Measurements from ENCODE around the gene GPR62.
A peak's percentile ranks its signal among the peaks of the same experiment; 100 is the strongest.
"Not testable (repeated sequence)": the region's sequence is repeated elsewhere in the genome, so short reads cannot be mapped to it uniquely, and the experiment has no call there.

Gene GPR62, protein sequence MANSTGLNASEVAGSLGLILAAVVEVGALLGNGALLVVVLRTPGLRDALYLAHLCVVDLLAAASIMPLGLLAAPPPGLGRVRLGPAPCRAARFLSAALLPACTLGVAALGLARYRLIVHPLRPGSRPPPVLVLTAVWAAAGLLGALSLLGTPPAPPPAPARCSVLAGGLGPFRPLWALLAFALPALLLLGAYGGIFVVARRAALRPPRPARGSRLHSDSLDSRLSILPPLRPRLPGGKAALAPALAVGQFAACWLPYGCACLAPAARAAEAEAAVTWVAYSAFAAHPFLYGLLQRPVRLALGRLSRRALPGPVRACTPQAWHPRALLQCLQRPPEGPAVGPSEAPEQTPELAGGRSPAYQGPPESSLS

DNA sequence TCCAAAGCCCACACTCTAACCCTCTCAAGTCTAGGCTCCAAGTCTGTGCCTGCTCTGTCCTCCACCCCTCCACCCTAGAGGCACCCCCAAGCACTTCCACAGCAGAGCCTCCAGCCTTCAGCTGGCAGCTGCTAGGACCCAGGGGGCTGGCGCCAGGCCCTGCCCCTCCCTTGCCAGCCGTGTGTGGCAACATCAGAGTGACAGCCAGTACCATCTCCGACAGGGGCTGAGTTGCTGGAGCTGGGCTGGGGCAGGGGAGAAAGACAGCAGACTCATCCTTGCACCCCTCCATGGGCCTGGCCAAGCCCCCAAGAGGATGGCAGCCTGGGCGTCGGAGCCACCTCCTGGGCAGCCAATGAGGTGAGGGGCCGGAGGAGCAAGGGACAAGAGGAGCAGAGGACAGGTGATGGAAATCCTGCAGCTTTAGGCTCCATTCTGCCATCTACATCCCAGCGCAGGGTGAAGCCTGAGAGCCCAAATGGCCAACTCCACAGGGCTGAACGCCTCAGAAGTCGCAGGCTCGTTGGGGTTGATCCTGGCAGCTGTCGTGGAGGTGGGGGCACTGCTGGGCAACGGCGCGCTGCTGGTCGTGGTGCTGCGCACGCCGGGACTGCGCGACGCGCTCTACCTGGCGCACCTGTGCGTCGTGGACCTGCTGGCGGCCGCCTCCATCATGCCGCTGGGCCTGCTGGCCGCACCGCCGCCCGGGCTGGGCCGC, at the start of gene GPR62:
Gene GPR62 (plus strand): TSS at position 207 of the 718 bp plus-strand sequence. CDS start 272 bp downstream, at position 479.
- DNase-seq (ENCODE audit: low read depth): no peak

DNA sequence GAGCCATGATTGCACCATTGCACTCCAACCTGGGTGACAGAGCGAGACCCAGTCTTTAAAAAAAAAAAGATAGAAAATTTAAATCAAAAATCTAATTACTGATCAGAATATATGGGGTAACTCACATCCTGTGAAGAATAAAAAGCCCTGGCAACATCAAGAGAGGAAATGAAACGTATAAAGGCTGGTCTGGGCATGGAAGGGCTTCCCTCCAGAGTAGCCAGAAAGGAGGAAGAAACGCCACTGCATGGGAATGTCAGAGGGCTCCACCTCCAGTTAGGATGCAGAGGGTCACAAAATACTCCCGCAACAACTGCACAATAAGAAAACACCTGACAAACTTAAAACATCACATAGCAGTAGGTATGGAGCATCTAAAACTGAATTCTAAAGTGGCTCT, 47.2 kb upstream of the GPR62 start:
- no peak for DNase-seq (ENCODE audit: low read depth)

DNA sequence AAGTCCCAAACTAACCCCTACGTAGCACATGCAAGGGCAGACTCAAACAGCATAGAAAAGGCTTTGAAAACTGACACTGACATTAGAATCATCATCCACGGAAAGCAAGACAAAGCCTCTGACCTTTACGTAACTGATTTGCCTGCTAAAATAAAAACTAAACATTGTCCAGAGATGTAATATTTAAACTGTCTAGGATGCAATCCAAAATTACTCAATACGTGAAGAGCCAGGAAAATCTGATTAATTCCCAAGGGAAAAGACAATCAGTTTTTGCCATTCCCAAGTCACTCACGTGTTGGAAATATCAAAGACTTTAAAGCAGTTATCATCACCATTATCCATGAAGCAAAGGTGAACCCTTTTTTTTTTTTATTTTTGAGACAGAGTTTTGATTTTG, 38.8 kb upstream of the GPR62 start:
- peak; percentile 13 for DNase-seq (ENCODE audit: low read depth)

DNA sequence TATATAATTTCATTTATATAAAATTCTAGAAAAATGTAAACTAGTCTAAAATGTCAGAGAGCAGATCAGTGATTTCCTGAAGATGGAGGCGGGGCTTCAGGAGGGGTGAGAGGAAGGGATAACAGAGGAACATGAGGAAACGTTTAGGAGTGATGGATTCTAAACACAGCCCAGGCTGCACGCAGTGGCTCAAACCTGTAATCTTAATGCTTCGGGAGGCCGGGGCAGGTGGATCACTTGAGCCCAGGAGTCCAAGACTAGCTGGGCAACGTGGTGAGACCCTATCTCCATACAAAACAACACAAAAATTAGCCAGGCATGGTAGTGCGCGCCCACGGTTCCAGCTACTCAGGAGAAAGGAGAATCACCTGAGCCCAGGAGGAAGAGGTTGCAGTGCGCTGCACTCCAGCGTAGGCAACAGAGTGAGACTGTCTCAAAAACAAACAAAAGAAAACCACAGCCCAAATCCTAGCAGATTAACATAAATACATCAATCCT, 34.1 kb upstream of the GPR62 start:
- DNase-seq (ENCODE audit: low read depth): no peak

DNA sequence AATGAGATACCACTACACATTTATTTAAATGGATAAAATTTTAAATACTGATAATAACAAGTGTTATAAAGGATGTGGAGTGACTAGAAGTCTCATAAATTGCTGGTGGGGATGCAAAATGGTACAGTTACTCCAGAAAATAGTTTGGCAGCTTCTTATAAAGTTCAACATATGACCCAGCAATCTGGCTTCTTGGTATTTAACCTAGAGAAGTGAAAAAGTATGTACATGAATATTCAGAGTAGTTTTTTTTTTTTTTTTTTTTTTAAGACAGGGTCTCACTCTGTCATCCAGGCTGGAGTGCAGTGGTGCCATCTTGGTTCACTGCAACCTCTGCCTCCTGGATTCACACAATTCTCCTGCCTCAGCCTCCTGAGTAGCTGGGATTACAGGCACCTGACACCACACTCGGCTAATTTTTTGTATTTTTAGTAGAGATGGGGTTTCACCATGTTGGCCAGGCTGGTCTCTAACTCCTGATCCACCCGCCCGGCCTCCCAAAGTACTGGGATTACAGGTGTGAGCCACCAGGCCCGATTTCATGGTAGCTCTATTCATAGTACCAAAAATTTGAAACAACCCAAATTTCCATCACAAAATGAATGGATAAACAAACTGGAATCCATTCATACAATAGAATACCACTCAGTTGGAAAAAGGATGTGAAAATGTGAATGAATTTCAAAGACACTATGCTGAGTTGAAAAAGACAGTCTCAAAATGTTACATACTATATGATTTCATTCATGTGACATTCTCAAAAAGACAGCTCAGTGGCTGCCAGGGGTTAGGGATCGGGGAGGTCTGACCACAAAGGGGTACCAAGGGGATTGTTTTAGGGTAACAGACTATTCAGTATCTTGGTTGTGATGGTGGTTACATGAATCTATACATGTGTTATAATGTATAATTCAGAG, 27.9 kb upstream of the GPR62 start:
- DNase-seq (ENCODE audit: low read depth): no peak

DNA sequence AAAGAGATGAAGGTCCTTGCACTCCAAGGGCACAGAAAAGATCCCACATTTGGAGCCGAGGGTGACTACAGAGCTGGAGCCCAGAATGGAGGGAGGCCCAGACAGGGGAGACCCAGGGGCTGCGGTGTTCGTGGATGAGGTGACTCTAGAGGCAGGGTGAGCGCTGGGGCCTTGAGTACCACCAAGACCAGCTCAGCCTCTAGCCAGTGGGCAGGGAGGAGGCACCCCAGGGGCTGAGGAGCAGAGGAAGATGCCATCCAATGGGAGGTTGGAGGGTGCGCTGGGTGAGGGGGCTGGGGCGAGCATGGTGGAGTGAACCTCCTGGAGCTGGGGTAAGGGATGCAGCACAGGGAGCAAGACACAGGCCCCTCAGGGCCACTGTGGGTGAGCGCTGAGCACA, 26.7 kb upstream of the GPR62 start:
- no peak for DNase-seq (ENCODE audit: low read depth)

DNA sequence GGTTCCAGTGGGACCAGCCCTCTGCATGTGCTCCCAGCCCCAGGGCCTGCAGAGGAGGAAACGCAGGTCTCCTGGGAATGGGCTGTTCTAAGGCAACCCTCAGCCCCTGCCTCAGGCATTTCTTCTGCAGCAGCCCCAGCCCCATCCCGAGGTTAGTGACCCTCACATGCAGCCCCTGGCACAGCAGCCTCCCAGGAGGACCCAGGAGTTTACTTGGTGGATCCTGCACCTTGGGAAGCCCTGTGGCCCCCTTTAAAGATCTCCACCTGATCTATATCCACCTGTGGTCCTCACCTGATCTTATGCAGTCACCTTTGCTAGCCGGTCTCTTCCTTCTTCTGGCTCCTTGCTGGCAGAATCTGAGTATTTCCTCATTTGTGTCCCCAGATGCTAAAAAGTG, 26.2 kb upstream of the GPR62 start:
- DNase-seq (ENCODE audit: low read depth): not testable (repeated sequence)

DNA sequence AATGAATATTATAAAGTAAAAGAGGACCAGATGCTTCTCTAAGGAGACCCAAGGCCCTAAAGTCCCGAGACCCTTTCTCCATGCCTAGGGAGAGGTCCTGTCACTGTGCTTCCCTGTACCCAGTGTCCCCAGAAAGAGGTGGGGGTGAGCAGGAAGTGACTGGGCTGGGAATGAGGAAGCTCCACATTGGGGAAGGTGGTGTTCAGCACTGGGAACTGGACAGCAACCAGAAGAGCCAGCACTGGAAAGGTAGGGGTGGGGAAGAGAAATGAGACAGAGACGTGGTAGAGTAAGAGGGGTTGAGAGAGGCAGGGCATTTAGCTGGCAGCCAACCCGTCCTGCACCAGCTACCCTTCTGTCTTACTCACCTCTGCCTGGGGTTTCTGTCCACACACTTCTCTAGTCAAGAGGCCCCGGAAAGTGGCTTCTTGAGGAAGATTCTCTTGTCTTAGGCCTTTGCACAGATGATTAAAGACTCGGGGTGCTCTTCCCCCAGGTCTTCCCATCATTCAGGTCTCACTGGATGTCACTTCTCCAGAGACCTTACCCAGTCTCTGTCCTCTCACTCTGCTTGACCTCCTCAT, 25.7 kb upstream of the GPR62 start:
- DNase-seq (ENCODE audit: low read depth): no peak

DNA sequence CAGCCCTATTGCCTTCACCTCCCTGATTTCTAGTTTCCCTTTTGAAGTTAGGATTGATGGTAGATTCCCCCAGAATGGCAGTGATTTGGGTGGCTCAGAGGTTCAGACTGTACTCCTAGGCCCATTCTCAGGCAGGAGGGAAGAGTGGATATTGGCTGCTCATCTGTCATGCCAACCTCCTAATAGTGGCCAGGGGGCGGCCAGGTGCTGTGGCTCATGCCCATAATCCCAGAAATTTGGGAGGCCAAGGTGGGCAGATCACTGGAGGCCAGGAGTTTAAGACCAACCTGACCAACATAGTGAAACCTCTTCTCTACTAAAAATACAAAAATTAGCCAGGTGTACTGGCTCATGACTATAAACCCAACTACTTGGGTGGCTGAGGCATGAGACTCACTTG, 24.7 kb upstream of the GPR62 start:
- DNase-seq (ENCODE audit: low read depth): no peak

DNA sequence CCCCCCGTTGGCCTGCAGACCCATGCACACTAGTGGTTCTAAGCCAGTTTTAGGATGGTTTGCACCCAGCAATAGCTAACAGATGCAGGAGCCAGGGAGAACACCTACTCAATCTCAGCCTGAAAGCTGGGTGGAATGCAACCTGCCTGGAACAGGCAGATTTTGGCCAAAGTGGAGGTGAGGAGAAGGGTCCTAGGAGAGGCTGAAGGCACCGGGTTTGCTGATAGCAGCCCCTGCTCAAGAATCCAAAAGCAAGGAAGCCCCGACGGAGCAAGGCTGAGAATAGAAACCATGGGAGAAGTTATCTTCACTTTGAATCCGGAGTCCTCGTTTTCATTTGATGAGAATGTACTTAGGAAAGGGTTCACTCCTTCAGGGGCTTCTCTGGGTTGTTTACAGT, 23.4 kb upstream of the GPR62 start:
- DNase-seq (ENCODE audit: low read depth): no peak

DNA sequence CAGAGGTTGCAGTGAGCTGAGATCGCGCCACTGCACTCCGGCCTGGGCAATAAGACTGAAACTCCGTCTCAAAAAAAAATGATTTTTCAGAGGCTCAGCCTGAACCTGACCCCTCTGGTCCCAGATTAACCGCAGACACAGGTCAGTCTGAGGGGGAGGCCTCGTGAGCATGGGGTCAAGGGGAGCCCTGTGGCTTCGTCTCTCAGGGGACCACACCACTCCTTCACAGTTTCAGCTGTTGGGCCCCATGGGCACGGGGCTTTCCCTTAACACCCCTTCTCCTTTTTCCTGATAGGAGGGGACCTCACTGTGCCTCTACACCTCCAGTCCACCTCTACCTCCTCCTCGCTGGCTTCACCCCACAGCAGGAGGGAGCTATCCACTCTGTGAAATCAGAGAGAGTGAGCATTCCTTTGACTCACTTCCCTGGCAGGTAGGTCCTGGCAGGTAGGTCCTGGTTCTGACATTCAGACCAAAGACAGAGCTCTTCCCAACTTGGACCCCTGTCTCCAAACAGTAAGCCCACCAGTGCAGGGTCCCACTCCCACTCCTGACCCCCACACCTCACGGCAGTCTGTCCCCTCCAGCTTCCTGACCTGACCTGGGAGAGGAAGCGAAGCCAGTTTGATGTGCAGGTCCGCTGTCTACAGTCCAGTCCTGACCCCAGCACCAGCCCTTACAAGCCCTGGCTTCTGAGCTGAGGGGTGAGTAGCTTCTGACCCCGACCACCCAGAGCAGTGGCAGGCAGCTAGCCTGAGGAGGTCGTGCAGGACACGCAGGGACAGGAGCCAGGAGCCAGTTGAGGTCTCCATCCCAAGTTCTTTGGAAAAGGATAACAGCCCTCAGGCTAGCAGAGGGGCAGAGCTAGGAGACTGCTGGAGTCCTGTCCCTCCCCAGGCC, 22.5 kb upstream of the GPR62 start:
- no peak for DNase-seq (ENCODE audit: low read depth)

DNA sequence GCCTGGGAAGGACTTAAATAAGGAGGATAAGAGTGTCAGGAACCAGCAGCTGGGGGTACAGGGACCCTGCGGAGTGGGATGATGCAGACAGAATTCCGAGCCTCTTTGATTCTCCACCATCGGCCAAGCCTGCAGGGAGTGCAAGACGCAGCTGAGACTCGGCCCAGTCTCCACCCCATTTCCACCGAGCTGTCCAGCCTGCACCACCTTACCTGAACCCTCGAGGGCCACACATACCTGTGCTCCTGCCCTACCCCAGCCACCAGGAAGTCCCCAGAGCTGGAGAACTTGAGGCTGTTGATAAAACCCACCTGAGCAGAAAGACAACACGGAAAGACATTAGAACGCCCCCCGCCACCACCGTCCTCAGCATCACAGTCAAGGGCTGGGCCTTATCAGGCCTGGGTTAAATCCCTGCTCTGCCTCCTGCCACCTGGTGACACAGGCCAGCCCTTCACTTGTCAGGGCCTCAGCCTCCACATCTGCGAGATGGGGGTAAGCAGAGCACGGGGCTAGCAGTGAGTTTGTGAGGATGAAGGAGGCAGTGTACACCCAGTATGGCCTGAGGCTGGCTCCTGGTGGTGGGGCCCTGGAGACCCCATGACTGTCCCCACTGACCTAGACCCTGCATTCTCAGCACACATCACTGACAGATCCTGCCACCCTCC, 21.6 kb upstream of the GPR62 start:
- DNase-seq (ENCODE audit: low read depth): no peak

DNA sequence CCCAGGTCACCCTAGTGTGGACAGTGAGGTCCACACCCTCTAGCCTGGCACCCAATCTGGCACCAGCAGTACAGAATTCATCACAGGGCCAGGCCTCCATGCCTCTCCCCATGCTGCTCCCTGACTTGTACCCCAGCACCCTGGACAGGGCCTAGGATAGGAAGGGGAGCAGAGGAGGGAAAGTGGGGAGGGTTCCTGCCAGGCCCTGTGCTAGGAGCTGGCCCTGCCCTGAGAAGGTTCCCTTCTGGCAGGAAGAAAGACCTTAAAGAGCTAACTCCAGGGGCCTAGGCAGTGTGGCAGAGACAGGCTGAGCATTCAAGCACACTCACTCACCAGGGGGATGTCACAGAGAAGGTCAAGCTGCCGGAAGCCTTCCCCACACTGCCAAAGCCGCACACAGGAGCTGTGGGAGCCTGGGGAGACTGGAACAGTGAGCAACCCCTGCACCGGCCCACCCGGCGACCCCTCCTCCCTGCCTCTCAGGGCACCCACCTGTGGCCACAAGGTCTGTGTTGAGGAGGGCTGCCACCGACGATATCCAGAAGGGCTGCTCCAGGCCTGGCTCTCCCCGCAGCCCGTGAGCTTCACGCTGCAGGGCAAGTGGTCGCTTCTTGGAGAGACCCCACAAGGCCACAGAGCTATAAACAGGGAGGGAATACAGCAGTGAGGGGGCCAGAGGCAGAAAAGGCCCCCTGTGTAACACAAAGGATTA, 20.9 kb upstream of the GPR62 start:
- no peak for DNase-seq (ENCODE audit: low read depth)

DNA sequence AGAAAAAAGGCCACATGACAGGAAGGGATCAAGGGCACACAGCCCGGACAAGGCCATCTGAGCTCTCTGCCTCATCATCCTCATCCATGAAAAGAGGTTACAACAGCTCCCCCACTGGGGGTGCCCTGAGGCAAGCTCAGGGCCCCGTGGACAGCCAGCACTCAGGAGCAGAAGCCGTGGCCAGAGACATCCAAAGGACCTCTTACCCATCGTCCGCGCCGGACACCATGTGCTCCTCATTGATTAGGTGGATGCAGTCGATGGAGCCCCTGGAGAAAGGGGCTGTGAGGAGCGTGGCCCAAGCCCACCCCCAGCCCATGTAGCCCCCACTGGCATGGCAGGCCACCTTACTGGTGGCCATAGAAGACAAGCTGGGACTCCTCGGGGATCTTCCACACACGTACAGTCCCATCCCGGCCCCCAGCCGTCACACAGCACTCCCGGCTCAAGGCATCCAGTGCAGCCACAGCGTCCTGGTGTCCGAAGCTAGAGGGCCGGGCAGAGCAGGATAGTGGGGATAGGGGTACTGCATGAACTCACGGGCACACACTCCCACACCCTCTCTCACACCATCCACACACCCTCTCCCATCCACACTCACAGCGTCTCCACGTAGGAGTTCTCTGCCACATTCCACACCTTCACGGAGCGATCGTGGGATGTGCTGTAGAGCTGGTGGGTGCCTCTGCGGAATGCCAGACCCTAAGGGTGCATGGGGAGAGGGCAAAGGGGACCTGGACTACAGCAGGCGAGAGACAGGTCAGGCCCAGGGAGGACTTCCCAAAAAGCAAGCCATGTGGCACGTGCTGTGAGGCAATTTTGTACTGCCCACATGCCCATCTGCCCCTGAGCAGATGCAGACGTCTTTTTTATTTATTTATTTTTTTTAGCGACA, 19.9 kb upstream of the GPR62 start:
- no peak for DNase-seq (ENCODE audit: low read depth)

DNA sequence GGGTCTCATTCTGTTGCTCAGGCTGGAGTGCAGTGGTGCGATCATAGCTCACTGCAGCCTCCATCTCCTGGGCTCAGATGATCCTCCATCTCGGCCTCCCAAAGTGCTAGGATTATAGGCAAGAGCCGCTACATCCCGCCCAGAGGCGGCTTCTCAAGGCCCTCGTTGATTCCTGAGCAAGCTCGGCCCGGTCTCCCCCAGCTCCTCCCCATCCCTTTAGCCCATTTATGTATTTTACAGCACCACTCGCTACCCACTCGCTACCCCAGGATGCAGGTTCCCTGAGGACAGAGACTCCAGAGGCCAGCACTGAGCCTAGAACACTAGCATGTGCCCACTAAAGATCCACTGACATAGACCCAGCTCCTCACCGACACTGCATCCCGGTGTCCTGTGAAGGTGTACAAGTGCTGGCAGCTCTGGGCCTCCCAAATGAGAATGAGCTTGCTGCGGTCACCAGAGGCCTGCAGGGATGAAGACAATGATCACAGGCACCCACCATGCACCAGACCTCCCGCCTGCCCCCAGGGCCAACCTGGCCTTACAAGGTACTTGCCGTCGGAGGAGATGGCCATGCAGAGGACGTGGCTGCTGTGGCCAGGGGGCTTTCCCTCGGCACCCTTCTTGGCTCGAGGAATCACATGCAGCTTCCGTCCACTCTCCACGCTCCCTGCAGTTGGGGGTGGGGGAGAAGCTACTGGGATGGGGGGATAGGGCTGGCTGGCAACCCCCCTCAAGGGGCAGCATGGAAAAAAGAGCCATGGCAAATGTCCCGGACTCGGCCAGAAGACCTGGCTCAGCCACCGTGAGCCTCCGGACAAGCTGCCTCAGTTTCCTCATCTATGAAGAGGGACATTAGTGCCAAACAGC, 19.1 kb upstream of the GPR62 start:
- no peak for DNase-seq (ENCODE audit: low read depth)

DNA sequence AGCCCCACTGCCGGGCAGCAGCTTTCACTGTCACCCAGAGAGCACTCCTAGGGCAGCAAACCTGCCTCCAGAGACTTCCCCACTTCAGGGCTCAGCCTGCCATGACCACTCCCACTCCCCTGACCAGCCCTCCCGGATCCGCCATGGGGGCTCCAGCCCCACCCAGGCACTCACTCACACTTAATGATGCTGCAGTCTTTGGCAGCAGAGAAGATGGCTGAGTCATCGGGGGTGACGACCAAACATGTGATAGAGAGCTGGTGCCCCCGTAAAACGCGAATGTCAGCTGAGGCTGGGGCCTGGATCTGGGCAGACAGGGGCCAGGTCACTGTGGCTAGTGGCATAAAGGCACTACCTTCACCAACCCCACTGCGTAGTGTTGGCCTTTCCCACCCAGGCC, 18.2 kb upstream of the GPR62 start:
- peak; percentile 3 for DNase-seq (ENCODE audit: low read depth)

DNA sequence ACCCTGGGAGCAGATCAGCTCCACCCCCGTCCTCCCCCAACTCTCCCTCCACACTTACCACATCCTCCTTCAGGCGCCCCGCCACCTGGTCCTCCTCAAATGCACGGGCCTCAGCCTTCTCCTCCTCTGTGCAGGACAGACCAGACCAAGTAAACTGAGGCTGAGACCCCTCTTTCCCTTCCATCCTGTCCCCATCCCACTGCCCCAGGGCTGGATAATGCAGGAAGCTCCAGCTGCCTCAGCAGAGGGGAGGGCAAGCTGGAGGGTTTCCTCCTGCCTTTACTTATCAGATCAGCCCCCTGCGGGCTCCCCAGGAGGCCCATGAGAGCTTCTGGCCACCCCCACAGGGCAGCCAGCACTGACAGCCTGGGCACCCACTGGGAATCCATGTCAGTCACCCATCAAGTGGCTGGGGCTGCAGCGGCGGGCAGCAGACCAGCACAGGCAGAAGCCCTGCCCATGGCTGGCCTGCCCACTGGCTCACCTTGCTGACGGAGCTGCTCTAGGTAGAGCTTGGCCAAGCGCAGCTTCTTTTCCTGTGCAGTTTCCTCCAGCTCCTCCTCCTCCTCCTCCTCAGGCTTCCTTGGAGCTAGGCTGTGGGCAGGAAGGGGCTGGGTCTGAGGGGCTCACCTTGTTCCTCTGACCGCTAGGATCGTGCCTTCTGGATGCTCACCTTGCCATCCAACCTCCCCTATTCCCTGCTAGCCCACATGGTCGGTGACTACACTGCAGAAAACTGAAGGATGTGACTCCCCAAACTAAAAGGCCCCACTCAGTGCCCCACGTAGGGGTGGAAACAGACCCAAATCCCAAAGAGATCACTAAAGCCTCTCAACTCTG, 17.4 kb upstream of the GPR62 start:
- DNase-seq (ENCODE audit: low read depth): no peak
